HG02759 (cell line): ENCODE measurements around the gene NME4.

Experiments
- ATAC-seq: cut with Tn5 transposase; IDR thresholded peaks from one replicate; pipeline ENCODE4 v1.9.1; 2021; ENCODE audit warnings: mild to moderate bottlenecking, moderate library complexity; ENCODE audit not compliant: unreplicated experiment

NME4 gene

GRCh38 chr16:363110-363765 is 33.8 kb upstream of the NME4 start:
- no peak for ATAC-seq

- ATAC-seq, result no peak
Observed at GRCh38 chr16:363766-364490, 33.1 kb upstream of the NME4 start.

- ATAC-seq, result no peak
Observed at GRCh38 chr16:364595-365491, 32.2 kb upstream of the NME4 start.

GRCh38 chr16:366476-366875 is 30.5 kb upstream of the NME4 start:
- no peak for ATAC-seq

- no peak for ATAC-seq
Observed at GRCh38 chr16:367333-367903, 29.6 kb upstream of the NME4 start.

GRCh38 chr16:368388-369158 is 28.4 kb upstream of the NME4 start:
- no peak for ATAC-seq

- ATAC-seq, result no peak
Observed at GRCh38 chr16:369275-369865, 27.6 kb upstream of the NME4 start.

GRCh38 chr16:369866-370436 is 27.0 kb upstream of the NME4 start:
- no peak for ATAC-seq

- ATAC-seq, result peak; percentile 87
Observed at GRCh38 chr16:370443-370842, 26.6 kb upstream of the NME4 start, which contains the start of gene MRPL28. TSS of gene MRPL28 (minus strand) at chr16:370538. CDS start at chr16:370218, 320 bp downstream.

GRCh38 chr16:370979-371514 is 26.0 kb upstream of the NME4 start:
- ATAC-seq, result no peak

- no peak for ATAC-seq
Observed at GRCh38 chr16:371515-372301, 25.3 kb upstream of the NME4 start.

GRCh38 chr16:372302-372983 is 24.6 kb upstream of the NME4 start:
- ATAC-seq, result no peak

- ATAC-seq, result no peak
Observed at GRCh38 chr16:373020-373598, 23.9 kb upstream of the NME4 start.

GRCh38 chr16:373848-374615 is 23.0 kb upstream of the NME4 start:
- ATAC-seq, result no peak

GRCh38 chr16:374616-374926 is 22.4 kb upstream of the NME4 start:
- ATAC-seq, result no peak

- no peak for ATAC-seq
Observed at GRCh38 chr16:375212-375611, 21.8 kb upstream of the NME4 start.
